Tibial nerve (tissue), 4 donors: ENCODE measurements around the gene SLC39A9.

ENCODE experiments used
- EP300 ChIP-seq, 2 donors: sonication (generic); formaldehyde crosslinking; IDR thresholded peaks; one replicate each; pipeline ENCODE4 v1.6.1; 2017; ENCODE audit warnings: antibody characterized with exemption in 2 of 2, mild to moderate bottlenecking in 1 of 2
- POLR2A ChIP-seq, 2 donors: fragments of 450-650 bp; IDR thresholded peaks; one replicate each; pipeline ENCODE4 v1.6.1; 2017; ENCODE audit warnings: antibody characterized with exemption in 2 of 2, mild to moderate bottlenecking in 2 of 2, moderate library complexity in 2 of 2
- TF ChIP-seq, protein P1 (sequence below), 5 experiments: fragments of 200-600 bp in 3 of 5; fragments of 450-650 bp in 2 of 5; sonication (generic) in 3 of 5; IDR thresholded peaks; one replicate each; pipeline ENCODE4 v1.5.1; 2016 to 2019; ENCODE audit warnings: antibody characterized with exemption in 5 of 5, mild to moderate bottlenecking in 3 of 5, moderate library complexity in 2 of 5

DNA sequence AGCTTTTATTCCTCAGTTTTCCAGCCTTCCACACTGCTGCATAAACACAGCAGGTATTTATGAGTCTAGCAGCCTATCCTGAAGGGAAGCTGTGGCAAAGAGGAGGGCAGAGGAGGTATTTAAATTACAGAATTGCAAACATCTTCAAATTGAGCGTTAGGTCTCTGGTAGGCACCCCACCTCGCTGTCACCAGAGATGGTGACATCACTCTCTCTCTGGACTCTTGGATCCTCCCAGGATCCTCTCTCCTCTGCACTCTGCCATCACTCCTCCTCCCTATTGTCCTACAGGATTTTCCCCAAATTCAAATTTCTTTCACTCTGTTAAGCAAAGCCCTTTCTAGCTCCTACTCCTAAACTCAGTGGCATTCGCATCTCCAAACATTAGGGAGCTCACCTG is 92.7 kb downstream of the SLC39A9 start:
- TF ChIP-seq, protein P1, sequence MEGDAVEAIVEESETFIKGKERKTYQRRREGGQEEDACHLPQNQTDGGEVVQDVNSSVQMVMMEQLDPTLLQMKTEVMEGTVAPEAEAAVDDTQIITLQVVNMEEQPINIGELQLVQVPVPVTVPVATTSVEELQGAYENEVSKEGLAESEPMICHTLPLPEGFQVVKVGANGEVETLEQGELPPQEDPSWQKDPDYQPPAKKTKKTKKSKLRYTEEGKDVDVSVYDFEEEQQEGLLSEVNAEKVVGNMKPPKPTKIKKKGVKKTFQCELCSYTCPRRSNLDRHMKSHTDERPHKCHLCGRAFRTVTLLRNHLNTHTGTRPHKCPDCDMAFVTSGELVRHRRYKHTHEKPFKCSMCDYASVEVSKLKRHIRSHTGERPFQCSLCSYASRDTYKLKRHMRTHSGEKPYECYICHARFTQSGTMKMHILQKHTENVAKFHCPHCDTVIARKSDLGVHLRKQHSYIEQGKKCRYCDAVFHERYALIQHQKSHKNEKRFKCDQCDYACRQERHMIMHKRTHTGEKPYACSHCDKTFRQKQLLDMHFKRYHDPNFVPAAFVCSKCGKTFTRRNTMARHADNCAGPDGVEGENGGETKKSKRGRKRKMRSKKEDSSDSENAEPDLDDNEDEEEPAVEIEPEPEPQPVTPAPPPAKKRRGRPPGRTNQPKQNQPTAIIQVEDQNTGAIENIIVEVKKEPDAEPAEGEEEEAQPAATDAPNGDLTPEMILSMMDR (IDR thresholded peaks at IDR 0.05), result no peak
- TF ChIP-seq EP300 (IDR thresholded peaks at IDR 0.05) (no peak), POLR2A (IDR thresholded peaks at IDR 0.05) (no peak)
